Activated B cell treated with CpG ODN at 0.5 μM for 24 hours (primary cell): Measurements from ENCODE around the gene MAB21L4. TPM values are rescaled to one million over a fixed set of nuclear protein-coding genes. Genes with fewer than 3 reads are reported as not detected.

Experiments used
- ATAC-seq: fragments of 200-7000 bp; cut with Tn5 transposase; one replicate; pipeline ENCODE4 v1.10.0; 2021; ENCODE audit warnings: low read depth, mild to moderate bottlenecking, moderate library complexity
- CTCF ChIA-PET: fragments of 350-600 bp; sonication (Branson Sonifier 250); formaldehyde crosslinking; loops from one replicate; lab custom pipeline; 2021; ENCODE audit warnings: antibody characterized with exemption; lab: Charles Lee
- POLR2A ChIA-PET: fragments of 350-600 bp; sonication (Branson Sonifier 250); formaldehyde crosslinking; loops from one replicate; lab custom pipeline; 2021; ENCODE audit warnings: antibody characterized with exemption; lab: Charles Lee
- DNase-seq: peaks from one replicate; pipeline ENCODE4 v3.0.0; 2022
- H3K27ac Mint-ChIP-seq: one replicate; pipeline ENCODE4 v1.8.0; 2020; ENCODE audit warnings: mixed read lengths
- H3K27me3 Mint-ChIP-seq: one replicate; pipeline ENCODE4 v1.8.0; 2021; ENCODE audit warnings: mixed read lengths
- H3K36me3 Mint-ChIP-seq: one replicate; pipeline ENCODE4 v1.8.0; 2021; ENCODE audit warnings: low read depth, mixed read lengths
- H3K4me1 Mint-ChIP-seq: one replicate; pipeline ENCODE4 v1.8.0; 2021; ENCODE audit warnings: mixed read lengths
- H3K4me3 Mint-ChIP-seq: one replicate; pipeline ENCODE4 v1.8.0; 2020; ENCODE audit warnings: mild to moderate bottlenecking, mixed read lengths
- H3K9me3 Mint-ChIP-seq: one replicate; pipeline ENCODE4 v1.8.0; 2020; ENCODE audit warnings: mixed read lengths
- CTCF ChIP-seq: fragments of 200-600 bp; IDR thresholded peaks from one replicate; pipeline ENCODE4 v1.8.0; 2022; ENCODE audit warnings: antibody characterized with exemption, mild to moderate bottlenecking
- intact Hi-C: fragments of 100-400 bp; cut with micrococcal nuclease; formaldehyde crosslinking; loops from one replicate; pipeline ENCODE4 v1.15.1; 2024
- total RNA-seq: library from RNA; stranded (reverse); gene quantifications from 2 replicates; pipeline ENCODE4 v1.2.3, GENCODE V29; 2022

MAB21L4 gene
- total RNA-seq, 1 donor from 2014 or later = not detected

- Mint-ChIP-seq H3K27ac (no peak overlapping the region), H3K4me1 (no peaks in the 10 kb centered on the region), H3K36me3 (no peaks in the 10 kb centered on the region), H3K27me3 (peaks cover 2% of the 10 kb centered on the region), H3K9me3 (no peaks in the 10 kb centered on the region), H3K4me3 (no peak overlapping the region)
- POLR2A ChIA-PET = no interaction called here
- no peak for TF ChIP-seq CTCF
- CTCF ChIA-PET = no interaction called here
- no peak for DNase-seq
- intact Hi-C loops = no loop called here
- ATAC-seq = no peak
These were observed 11.2 kb downstream of the MAB21L4 start for GRCh38 chr2:240884745-240885144.

- DNase-seq = no peak
- Mint-ChIP-seq H3K4me3 (no peak overlapping the region), H3K4me1 (no peaks in the 10 kb centered on the region), H3K27me3 (peaks cover 2% of the 10 kb centered on the region), H3K9me3 (no peaks in the 10 kb centered on the region), H3K36me3 (no peaks in the 10 kb centered on the region), H3K27ac (no peak overlapping the region)
- ATAC-seq = no peak
- intact Hi-C loops = no loop called here
- CTCF ChIA-PET = no interaction called here
- no peak for TF ChIP-seq CTCF
- POLR2A ChIA-PET = no interaction called here
These were observed 11.7 kb downstream of the MAB21L4 start for GRCh38 chr2:240884221-240884620.

- Mint-ChIP-seq H3K4me1 (no peaks in the 10 kb centered on the region), H3K4me3 (no peak overlapping the region), H3K36me3 (no peaks in the 10 kb centered on the region), H3K27me3 (peaks cover 2% of the 10 kb centered on the region), H3K9me3 (no peaks in the 10 kb centered on the region), H3K27ac (no peak overlapping the region)
- ChIA-PET POLR2A (no interaction called here), CTCF (no interaction called here)
- intact Hi-C loops = no loop called here
- DNase-seq (no peak), ATAC-seq (no peak)
- no peak for TF ChIP-seq CTCF
These were observed 14.0 kb downstream of the MAB21L4 start for GRCh38 chr2:240881913-240882312.

GRCh38 chr2:240879105-240879504, 16.9 kb downstream of the MAB21L4 start:
- intact Hi-C loops = no loop called here
- H3K27ac Mint-ChIP-seq = no peak overlapping the region
- ChIA-PET CTCF (no interaction called here), POLR2A (no interaction called here)
- ATAC-seq = no peak
- TF ChIP-seq CTCF = no peak
- H3K4me1 Mint-ChIP-seq = no peaks in the 10 kb centered on the region
- no peaks in the 10 kb centered on the region for H3K36me3 Mint-ChIP-seq
- peaks cover 2% of the 10 kb centered on the region for H3K27me3 Mint-ChIP-seq
- H3K4me3 Mint-ChIP-seq = no peak overlapping the region
- no peak for DNase-seq
- H3K9me3 Mint-ChIP-seq = no peaks in the 10 kb centered on the region

- Mint-ChIP-seq H3K27me3 (peaks cover 2% of the 10 kb centered on the region), H3K4me1 (no peaks in the 10 kb centered on the region), H3K4me3 (no peak overlapping the region), H3K27ac (no peak overlapping the region), H3K9me3 (no peaks in the 10 kb centered on the region), H3K36me3 (no peaks in the 10 kb centered on the region)
- DNase-seq (peak; percentile 13), ATAC-seq (no peak)
- intact Hi-C loops = no loop called here
- no peak for TF ChIP-seq CTCF
- POLR2A ChIA-PET = no interaction called here
- CTCF ChIA-PET = no interaction called here
These were observed 17.5 kb downstream of the MAB21L4 start for GRCh38 chr2:240878341-240878936.
